Bronchial epithelial cell (primary cell): ENCODE data around the gene SCT. TPM values are rescaled to one million over a fixed set of nuclear protein-coding genes. Genes with fewer than 3 reads are reported as not detected.

Experiments used
- DNase-seq: peaks from one replicate; pipeline ENCODE4 v3.0.0-alpha.2; 2010; ENCODE audit warnings: low read depth
- FAIRE-seq: peaks from 2 replicates; lab custom pipeline; 2011; peaks lifted over from hg19 to GRCh38; lab: Jason Lieb, UNC
- H3K27me3 ChIP-seq: 2 replicates; pipeline ENCODE4 v1.5.1; 2011; ENCODE audit warnings: low read length; ENCODE audit not compliant: control insufficient read depth, insufficient read depth
- H3K36me3 ChIP-seq: 2 replicates; pipeline ENCODE4 v1.5.1; 2011; ENCODE audit warnings: low read length; ENCODE audit not compliant: control insufficient read depth, insufficient read depth
- H3K4me3 ChIP-seq: 2 replicates; pipeline ENCODE4 v1.5.1; 2011; ENCODE audit warnings: mild to moderate bottlenecking, low read depth, low read length, control low read depth
- CTCF ChIP-seq: IDR thresholded peaks from 2 replicates; pipeline ENCODE4 v1.5.1; 2011; ENCODE audit warnings: mild to moderate bottlenecking, moderate library complexity, low read length, control low read depth, inconsistent platforms; ENCODE audit not compliant: insufficient read depth, severe bottlenecking
- total RNA-seq: library from RNA; depleted of rRNA; stranded (reverse); fragments of >200 nt; gene quantifications from 2 replicates; pipeline ENCODE4 v1.2.1, GENCODE V29; 2014

The SCT gene
- total RNA-seq, 1 donor from 2014 or later, result not detected

DNA sequence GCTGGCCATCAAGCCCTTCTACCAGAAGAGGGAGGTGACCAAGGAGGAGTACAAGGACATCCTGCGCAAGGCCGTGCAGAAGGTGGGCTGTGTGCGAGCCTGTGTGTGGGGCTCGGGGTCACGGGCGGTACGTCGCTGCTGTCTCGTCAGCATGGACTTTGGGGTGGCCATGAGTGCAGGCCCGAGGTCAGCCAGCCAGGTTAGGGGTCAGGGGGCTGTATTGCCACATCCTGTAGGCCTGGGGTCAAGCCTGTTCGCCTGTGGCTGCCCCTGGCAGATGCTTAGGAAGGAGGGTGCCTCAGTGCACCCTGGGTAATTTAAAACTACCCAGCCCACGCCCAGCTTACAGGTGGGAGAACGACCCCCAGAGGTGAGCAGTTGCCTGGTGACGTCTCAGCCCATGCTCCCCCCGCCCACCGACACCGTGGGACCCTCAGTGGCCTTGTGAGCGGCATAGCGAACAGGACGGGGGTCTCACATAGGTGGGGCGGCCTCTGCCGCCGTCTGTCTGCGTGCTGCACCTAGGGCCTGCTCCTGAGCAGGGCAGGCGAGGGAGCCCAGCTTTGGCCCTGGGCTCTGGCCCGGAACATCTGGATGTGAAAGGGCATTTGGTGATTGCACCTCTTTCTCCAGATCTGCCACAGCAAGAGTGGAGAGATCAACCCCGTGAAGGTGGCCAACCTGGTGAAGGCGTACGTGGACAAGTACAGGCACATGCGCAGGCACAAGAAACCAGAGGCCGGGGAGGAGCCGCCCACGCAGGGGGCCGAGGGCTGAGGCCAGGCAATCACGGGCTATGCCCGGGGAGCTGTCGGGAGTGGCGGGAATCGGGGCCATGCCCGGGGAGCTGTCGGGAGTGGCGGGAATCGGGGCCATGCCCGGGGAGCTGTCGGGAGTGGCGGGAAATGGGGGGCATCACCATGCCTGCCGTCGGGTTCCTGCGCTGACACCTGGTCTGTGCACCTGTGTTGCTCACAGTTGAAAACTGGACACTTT is 15.7 kb downstream of the SCT start:
- FAIRE-seq, result no peak
- TF ChIP-seq CTCF, result no peak
- no peaks in the 10 kb centered on the region for H3K27me3 ChIP-seq
- no peak overlapping the region for H3K4me3 ChIP-seq
- no peak for DNase-seq
- H3K36me3 ChIP-seq, result peaks cover 49% of the 10 kb centered on the region

- TF ChIP-seq CTCF, result no peak
- no peak for DNase-seq
- H3K27me3 ChIP-seq, result no peaks in the 10 kb centered on the region
- peaks cover 56% of the 10 kb centered on the region for H3K36me3 ChIP-seq
- no peak overlapping the region for H3K4me3 ChIP-seq
- no peak for FAIRE-seq
These were observed 16.7 kb downstream of the SCT start for GRCh38 chr11:610146-610801.

GRCh38 chr11:609341-609811 is 17.6 kb downstream of the SCT start:
- no peak for DNase-seq
- Histone ChIP-seq H3K27me3 (no peaks in the 10 kb centered on the region), H3K36me3 (peaks cover 63% of the 10 kb centered on the region), H3K4me3 (no peak overlapping the region)
- no peak for TF ChIP-seq CTCF
- FAIRE-seq, result no peak

DNA sequence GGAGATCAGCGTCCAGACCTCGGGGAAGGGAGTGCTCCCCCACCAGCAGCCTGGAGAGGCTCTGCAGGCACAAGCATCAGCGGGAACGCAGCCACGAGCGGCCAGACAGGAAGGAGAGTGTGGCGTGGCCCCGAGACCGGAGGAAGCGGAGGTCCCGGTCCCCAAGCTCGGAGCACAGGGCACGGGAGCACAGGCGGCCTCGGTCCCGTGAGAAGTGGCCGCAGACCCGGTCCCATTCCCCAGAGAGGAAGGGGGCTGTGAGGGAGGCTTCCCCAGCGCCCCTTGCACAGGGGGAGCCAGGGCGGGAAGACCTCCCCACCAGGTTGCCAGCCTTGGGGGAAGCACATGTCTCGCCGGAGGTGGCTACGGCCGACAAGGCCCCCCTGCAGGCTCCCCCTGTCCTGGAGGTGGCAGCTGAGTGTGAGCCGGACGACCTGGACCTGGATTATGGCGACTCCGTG is 18.2 kb downstream of the SCT start:
- DNase-seq, result no peak
- Histone ChIP-seq H3K4me3 (no peak overlapping the region), H3K27me3 (no peaks in the 10 kb centered on the region), H3K36me3 (peaks cover 64% of the 10 kb centered on the region)
- no peak for TF ChIP-seq CTCF
- FAIRE-seq, result no peak

DNA sequence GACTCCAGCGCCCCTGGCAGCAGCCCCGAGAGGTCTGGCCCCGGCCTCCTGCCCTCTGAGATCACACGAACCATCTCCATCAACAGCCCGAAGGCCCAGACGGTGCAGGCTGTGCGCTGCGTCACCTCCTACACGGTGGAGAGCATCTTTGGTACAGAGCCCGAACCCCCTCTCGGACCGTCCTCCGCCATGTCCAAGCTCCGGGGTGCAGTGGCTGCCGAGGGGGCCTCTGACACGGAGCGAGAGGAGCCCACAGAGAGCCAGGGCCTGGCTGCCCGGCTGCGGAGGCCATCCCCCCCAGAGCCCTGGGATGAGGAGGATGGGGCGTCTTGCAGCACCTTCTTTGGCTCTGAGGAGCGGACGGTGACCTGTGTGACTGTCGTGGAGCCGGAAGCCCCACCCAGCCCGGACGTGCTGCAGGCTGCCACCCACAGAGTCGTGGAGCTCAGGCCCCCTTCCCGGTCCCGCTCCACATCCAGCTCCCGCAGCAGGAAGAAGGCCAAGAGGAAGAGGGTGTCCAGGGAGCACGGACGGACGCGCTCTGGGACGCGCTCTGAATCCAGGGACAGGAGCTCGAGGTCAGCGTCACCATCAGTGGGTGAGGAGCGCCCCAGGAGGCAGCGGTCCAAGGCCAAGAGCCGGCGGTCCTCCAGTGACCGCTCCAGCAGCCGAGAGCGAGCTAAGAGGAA is 18.9 kb downstream of the SCT start:
- Histone ChIP-seq H3K36me3 (peaks cover 63% of the 10 kb centered on the region), H3K4me3 (no peak overlapping the region), H3K27me3 (no peaks in the 10 kb centered on the region)
- FAIRE-seq, result no peak
- no peak for DNase-seq
- no peak for TF ChIP-seq CTCF
